Fibroblast of upper back skin (primary cell): ENCODE data around the gene SLC16A7.
"Not testable (repeated sequence)": the region's sequence is repeated elsewhere in the genome, so short reads cannot be mapped to it uniquely, and the experiment has no call there.

ENCODE experiments used
- DNase-seq: peaks from one replicate; pipeline ENCODE4 v3.0.0-alpha.2; 2013

Gene SLC16A7

GRCh38 chr12:59742841-59743240 lies 147.0 kb downstream of the SLC16A7 start:
- DNase-seq = peak; percentile 82

GRCh38 chr12:59744564-59744963 lies 148.7 kb downstream of the SLC16A7 start:
- no peak for DNase-seq

- DNase-seq = not testable (repeated sequence)
Observed at GRCh38 chr12:59751091-59751490, 155.3 kb downstream of the SLC16A7 start.

- DNase-seq = no peak
Observed at GRCh38 chr12:59761542-59761941, 165.7 kb downstream of the SLC16A7 start.

- no peak for DNase-seq
Observed at GRCh38 chr12:59763835-59764234, 168.0 kb downstream of the SLC16A7 start.

DNA sequence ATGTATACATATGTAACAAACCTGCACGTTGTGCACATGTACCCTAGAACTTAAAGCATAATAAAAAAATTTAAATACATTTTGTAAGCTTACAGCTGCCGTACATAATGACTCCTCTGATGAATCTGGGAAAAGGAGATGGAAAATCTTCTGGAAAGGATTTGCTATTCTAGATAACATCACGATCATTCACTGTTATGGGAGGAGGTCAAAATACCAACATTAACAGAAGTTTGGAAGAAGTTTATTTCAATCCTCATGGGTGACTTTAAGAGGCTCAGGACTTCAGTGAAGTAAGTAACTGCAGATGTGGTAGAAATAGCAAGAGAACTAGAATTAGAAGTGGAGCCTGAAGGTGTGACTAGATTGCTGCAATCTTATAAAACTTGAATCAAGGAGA lies 172.2 kb downstream of the SLC16A7 start:
- DNase-seq = no peak

- peak; percentile 57 for DNase-seq
Observed at GRCh38 chr12:59780605-59781135, 184.8 kb downstream of the SLC16A7 start.

DNA sequence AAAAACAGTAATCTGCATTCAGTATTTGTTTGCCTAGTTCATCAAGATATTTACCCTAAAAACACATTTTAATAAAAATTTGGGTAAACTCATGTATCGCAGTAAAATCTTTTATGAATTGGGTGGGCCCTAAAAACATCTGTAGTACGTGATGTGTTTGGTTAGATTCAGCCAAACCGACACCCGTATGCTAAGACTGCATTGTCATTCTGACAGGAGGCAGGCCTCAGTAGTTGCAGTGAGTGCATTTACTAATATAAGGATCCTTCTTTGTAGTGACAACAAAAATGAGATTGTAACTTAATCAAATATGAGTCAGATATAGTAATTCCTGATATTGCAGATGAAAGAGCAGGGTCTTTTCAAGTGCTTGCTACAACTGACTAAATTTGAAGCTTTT lies 191.8 kb downstream of the SLC16A7 start:
- no peak for DNase-seq

GRCh38 chr12:59792647-59793046 lies 196.8 kb downstream of the SLC16A7 start:
- no peak for DNase-seq

DNA sequence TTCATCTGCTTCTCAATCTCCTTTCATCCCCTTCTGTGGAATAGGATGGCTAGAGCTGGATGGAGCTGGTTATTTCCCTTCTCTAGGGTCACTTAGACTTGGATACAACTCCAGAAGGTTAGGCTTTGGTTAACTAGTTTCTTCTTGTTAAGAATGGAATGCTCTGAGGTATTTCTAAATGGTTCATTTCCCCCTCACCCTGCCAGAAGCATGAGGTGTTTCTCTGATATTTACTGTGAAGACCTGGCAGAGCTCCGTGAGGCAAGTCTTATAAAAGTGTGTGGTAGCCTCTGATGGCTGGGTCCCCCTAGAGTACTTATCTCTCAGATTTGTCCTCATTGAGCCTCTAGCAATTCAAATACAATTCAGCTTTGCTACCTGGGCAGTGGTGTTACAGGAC lies 207.9 kb downstream of the SLC16A7 start:
- DNase-seq = peak; percentile 63

DNA sequence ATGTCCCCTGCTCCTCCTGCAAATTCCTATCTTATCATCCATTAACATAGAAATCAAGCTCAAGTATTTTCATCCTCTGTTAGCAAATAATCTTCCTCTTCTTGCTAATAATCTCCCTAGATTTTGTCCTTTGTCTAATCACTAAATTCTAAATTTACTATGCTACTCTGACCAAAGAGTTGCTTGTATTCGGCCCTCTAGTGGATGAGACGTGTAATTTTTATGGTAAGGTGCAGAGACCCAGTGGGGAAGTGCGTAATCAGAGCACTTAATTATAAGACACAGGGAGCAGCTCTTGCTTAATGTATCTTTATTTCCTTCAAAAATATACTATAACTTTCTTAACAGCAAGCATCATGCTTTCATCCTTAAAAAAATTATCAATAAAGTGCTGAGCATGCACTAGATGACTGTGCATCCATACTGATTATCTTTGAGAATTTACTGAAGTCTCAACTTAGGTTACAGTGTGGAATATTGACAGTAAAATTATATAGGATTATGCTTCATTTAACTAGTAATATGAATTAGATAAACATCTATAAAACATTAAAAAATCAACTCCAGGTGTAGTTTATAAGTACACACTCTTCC lies 212.6 kb downstream of the SLC16A7 start:
- peak; percentile 36 for DNase-seq

- no peak for DNase-seq
Observed at GRCh38 chr12:59811991-59812390, 216.2 kb downstream of the SLC16A7 start.

DNA sequence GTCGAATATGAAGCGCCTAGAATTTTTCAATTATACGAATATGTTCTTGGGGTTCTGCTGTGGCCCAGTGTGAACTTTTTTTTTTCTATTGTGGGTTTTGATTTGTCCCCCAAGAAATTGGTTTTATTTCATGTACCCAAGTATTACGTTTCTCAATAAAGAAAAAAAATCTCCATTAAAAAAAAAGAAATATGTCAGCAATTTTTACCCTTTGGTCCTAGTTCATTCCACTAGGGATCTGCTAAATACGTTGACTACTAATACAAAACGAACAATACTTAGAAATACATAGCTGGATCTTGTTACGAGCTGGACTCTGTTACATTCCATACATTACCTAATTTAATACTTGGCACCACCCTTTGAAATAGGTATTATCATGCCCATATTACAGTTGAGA lies 216.9 kb downstream of the SLC16A7 start:
- DNase-seq = no peak

- DNase-seq = peak; percentile 98
Observed at GRCh38 chr12:59820594-59821011, 224.8 kb downstream of the SLC16A7 start.

DNA sequence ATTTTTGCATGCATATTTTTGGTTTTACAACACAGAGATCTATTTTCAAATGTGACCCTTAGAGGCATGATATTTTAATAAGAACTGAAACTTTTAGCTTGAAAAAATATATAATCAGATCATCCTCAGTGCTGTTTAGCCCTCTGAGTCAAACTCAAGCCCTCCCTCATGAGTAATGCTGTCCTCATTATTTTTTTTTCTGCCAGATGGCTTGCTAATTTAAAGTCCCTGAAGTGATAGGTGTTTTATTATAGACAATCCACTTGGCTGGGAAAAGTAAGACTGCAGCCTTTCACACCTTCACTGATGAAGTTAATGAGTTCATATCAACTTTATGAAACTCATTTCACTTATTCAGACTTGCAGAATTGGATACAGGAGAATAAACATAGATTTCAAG lies 227.7 kb downstream of the SLC16A7 start:
- DNase-seq = no peak

- DNase-seq = no peak
Observed at GRCh38 chr12:59827767-59828166, 231.9 kb downstream of the SLC16A7 start.

DNA sequence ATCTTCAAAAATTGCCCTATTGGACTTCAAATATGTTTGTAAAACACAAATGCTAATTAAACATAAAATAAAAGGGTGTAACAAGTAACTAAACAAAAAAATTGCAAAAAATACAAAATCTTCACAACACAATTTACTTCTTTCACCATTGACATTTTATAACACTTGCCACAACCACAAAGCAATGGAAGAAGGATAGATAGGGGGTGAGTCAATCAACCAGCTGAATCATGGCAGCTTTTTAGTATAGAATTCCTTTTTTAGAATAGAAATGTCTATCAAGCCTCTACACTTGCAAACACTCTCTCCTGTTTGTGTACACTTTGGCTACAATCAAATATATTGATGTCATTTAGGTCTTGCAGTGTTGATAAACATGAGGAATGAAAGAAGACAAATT lies 232.7 kb downstream of the SLC16A7 start:
- DNase-seq = peak; percentile 42

- no peak for DNase-seq
Observed at GRCh38 chr12:59833408-59833807, 237.6 kb downstream of the SLC16A7 start.

- DNase-seq = peak; percentile 39
Observed at GRCh38 chr12:59834659-59835474, 239.0 kb downstream of the SLC16A7 start.
